ENCODE results near the gene ZEB2.

DNA sequence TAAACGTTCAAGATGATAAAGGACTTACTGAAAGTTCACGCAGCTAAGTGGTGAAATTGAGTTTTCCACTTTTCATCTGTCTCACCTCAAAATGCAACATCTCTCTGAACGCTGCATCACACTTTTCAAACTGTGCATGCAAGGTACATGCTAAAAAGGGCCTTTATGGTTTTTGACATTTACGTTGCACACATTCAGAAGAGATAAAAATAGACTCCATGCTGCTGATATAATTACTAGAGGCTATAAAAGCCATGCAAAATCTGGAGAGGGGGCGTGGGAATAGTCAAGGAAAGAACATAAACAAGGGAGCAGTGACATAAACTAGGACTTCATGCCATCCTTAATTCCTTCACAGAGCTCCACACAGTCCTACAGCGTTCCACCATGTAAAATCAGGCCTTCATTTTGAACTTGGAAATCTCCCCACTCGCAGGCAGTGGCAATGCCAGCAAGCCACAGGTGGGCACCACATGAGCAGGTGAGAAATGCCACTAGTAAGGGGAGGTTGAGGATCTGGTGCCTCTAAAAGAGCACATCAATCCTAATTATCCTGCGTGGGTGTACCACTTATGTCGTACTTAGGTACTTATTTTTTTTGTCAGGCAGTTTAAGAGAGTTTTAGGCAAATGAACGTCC lies 71.4 kb downstream of the ZEB2 start:
- TF ChIP-seq POLR2AphosphoS5 (IDR thresholded peaks at IDR 0.05; ENCODE audit: low read depth) (no peak; the same call in 1 of the 2 replicates), CTCF (IDR thresholded peaks at IDR 0.05; ENCODE audit: insufficient read depth, low read length) (no peak), SPI1 (IDR thresholded peaks at IDR 0.05; ENCODE audit: borderline replicate concordance, low read depth) (no peak)
- TF ChIP-seq, protein P1, sequence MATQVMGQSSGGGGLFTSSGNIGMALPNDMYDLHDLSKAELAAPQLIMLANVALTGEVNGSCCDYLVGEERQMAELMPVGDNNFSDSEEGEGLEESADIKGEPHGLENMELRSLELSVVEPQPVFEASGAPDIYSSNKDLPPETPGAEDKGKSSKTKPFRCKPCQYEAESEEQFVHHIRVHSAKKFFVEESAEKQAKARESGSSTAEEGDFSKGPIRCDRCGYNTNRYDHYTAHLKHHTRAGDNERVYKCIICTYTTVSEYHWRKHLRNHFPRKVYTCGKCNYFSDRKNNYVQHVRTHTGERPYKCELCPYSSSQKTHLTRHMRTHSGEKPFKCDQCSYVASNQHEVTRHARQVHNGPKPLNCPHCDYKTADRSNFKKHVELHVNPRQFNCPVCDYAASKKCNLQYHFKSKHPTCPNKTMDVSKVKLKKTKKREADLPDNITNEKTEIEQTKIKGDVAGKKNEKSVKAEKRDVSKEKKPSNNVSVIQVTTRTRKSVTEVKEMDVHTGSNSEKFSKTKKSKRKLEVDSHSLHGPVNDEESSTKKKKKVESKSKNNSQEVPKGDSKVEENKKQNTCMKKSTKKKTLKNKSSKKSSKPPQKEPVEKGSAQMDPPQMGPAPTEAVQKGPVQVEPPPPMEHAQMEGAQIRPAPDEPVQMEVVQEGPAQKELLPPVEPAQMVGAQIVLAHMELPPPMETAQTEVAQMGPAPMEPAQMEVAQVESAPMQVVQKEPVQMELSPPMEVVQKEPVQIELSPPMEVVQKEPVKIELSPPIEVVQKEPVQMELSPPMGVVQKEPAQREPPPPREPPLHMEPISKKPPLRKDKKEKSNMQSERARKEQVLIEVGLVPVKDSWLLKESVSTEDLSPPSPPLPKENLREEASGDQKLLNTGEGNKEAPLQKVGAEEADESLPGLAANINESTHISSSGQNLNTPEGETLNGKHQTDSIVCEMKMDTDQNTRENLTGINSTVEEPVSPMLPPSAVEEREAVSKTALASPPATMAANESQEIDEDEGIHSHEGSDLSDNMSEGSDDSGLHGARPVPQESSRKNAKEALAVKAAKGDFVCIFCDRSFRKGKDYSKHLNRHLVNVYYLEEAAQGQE (IDR thresholded peaks at IDR 0.05; ENCODE audit: insufficient replicate concordance, low read depth) = no peak

Data from HL-60 (cell line).